ENCODE data around the gene COL13A1.

Gene COL13A1

GRCh38 chr10:69907517-69907916 is 105.8 kb downstream of the COL13A1 start:
- Histone ChIP-seq H3K4me2 (ENCODE audit: low read length) (no peak overlapping the region), H3K36me3 (ENCODE audit: control insufficient read depth, insufficient read depth, low read length) (no peaks in the 10 kb centered on the region)

DNA sequence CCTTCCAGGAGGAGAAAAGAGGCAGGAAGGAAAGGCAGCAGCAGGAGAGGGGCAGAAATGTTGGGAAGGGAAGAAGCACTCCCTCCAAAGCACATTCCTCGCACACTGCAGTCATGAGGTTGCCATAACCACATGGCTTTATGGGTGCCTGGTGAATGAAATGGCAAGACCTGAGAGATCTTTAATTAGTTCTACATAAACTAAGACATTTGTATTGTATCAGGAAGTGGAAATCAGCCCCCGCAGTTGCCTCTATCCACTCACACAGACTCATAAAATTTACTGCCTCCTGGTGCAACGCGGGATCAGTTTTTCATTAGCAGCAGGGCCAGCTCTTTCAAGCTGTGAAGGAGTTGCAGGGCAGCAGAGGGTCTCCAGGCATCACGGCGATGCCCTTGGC is 106.4 kb downstream of the COL13A1 start:
- TF ChIP-seq, protein P1, sequence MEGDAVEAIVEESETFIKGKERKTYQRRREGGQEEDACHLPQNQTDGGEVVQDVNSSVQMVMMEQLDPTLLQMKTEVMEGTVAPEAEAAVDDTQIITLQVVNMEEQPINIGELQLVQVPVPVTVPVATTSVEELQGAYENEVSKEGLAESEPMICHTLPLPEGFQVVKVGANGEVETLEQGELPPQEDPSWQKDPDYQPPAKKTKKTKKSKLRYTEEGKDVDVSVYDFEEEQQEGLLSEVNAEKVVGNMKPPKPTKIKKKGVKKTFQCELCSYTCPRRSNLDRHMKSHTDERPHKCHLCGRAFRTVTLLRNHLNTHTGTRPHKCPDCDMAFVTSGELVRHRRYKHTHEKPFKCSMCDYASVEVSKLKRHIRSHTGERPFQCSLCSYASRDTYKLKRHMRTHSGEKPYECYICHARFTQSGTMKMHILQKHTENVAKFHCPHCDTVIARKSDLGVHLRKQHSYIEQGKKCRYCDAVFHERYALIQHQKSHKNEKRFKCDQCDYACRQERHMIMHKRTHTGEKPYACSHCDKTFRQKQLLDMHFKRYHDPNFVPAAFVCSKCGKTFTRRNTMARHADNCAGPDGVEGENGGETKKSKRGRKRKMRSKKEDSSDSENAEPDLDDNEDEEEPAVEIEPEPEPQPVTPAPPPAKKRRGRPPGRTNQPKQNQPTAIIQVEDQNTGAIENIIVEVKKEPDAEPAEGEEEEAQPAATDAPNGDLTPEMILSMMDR (IDR thresholded peaks at IDR 0.05), result no peak
- Histone ChIP-seq H3K4me1 (peaks cover 3% of the 10 kb centered on the region), H3K79me2 (no peaks in the 10 kb centered on the region), H3K27ac (no peak overlapping the region), H3K9ac (no peak overlapping the region), H3K36me3 (ENCODE audit: control insufficient read depth, insufficient read depth, low read length) (no peaks in the 10 kb centered on the region), H2AFZ (no peak overlapping the region), H3K4me2 (ENCODE audit: low read length) (no peak overlapping the region), H3K9me3 (ENCODE audit: control insufficient read depth, low read length) (no peaks in the 10 kb centered on the region), H3K27me3 (ENCODE audit: control insufficient read depth, insufficient read depth, low read length) (no peaks in the 10 kb centered on the region), H3K4me3 (ENCODE audit: low read depth, low read length) (no peak overlapping the region)

More at GRCh38 chr10:69907517-69907916, 105.8 kb downstream of the COL13A1 start:
- no peak overlapping the region for H2AFZ ChIP-seq
- H3K4me1 ChIP-seq, result peaks cover 3% of the 10 kb centered on the region
- H3K27ac ChIP-seq, result no peak overlapping the region
- TF ChIP-seq, protein P1 (IDR thresholded peaks at IDR 0.05), result no peak
- H3K4me3 ChIP-seq (ENCODE audit: low read depth, low read length), result no peak overlapping the region
- H3K9me3 ChIP-seq (ENCODE audit: control insufficient read depth, low read length), result no peaks in the 10 kb centered on the region
- no peaks in the 10 kb centered on the region for H3K27me3 ChIP-seq (ENCODE audit: control insufficient read depth, insufficient read depth, low read length)
- H3K9ac ChIP-seq, result no peak overlapping the region
- no peaks in the 10 kb centered on the region for H3K79me2 ChIP-seq

DNA sequence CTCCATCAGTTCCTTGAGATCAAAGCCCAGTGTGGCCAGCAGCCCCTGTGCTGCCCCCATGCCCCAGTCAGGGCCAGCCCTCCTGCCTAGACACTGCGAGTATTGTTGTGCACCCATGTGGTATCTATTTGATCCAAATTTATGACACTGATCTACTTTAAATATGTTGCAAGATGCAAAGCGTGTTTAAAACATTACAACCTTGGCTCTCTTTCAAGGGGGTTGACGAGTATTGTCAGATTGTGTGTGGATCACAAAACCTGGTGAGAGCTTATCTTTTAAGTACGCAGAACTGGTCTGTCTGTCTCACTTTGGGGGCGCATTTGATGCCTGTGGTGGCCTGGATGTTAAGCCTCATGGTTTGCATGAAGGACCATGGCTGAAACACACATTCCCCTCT is 108.9 kb downstream of the COL13A1 start:
- H3K4me2 ChIP-seq (ENCODE audit: low read length), result no peak overlapping the region
- H3K79me2 ChIP-seq, result no peaks in the 10 kb centered on the region
- H3K27ac ChIP-seq, result no peak overlapping the region
- no peaks in the 10 kb centered on the region for H3K36me3 ChIP-seq (ENCODE audit: control insufficient read depth, insufficient read depth, low read length)
- TF ChIP-seq, protein P1 (IDR thresholded peaks at IDR 0.05), result no peak
- H2AFZ ChIP-seq, result no peak overlapping the region
- H3K4me1 ChIP-seq, result no peaks in the 10 kb centered on the region
- H3K9me3 ChIP-seq (ENCODE audit: control insufficient read depth, low read length), result no peaks in the 10 kb centered on the region
- no peaks in the 10 kb centered on the region for H3K27me3 ChIP-seq (ENCODE audit: control insufficient read depth, insufficient read depth, low read length)
- no peak overlapping the region for H3K4me3 ChIP-seq (ENCODE audit: low read depth, low read length)
- no peak overlapping the region for H3K9ac ChIP-seq

DNA sequence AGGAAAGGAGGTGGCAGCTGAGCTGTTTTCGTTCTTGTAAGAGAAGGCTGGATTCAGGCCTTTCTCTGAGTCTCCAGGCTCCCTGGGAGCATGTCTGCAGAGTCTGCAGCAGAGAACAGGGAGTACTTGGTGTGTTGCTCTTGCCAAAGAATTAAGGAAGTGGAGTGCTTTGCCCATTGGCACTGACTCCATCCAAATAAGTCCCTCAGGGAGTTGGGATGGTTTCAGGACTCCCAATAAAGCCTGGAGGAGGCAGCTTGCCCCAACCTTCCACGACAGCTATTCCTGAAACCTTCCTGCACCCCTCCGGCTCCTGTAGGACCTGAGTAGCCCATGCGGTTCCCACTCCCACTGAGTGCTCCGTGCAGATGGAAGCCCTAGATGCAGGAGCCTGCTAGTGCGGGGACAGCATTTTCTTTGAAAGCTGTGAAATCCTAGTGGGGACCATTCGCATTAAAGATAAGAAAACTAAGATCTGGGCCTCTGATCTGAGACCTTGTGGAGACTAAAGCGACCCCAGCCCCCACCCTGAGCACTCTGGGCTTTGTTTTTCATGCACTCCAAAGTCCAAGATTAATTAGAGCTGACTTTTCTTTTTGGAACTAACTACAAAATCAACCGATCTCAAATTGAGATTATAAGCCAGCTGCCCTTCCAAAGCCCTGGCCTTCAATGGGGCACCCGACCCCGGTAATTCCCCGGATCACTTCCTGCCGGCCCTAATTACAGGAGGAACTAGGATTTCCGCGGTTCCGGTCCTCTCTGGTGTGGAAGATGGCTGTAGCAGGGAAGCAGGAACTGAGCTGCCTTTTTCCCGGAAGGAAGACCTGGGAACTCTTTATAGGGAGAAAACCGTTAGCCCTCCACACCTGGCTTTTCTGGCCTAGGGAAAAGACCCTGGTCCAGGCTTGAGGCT is 110.2 kb downstream of the COL13A1 start:
- H3K4me2 ChIP-seq (ENCODE audit: low read length), result no peak overlapping the region
- H3K27me3 ChIP-seq (ENCODE audit: control insufficient read depth, insufficient read depth, low read length), result no peaks in the 10 kb centered on the region
- H3K79me2 ChIP-seq, result no peaks in the 10 kb centered on the region
- no peaks in the 10 kb centered on the region for H3K36me3 ChIP-seq (ENCODE audit: control insufficient read depth, insufficient read depth, low read length)
- H3K9me3 ChIP-seq (ENCODE audit: control insufficient read depth, low read length), result no peaks in the 10 kb centered on the region
- H3K9ac ChIP-seq, result no peak overlapping the region
- TF ChIP-seq, protein P1 (IDR thresholded peaks at IDR 0.05), result no peak
- no peak overlapping the region for H3K27ac ChIP-seq
- H2AFZ ChIP-seq, result no peak overlapping the region
- no peaks in the 10 kb centered on the region for H3K4me1 ChIP-seq
- no peak overlapping the region for H3K4me3 ChIP-seq (ENCODE audit: low read depth, low read length)

GRCh38 chr10:69912589-69912988 is 110.9 kb downstream of the COL13A1 start:
- Histone ChIP-seq H3K4me1 (no peaks in the 10 kb centered on the region), H3K79me2 (no peaks in the 10 kb centered on the region), H2AFZ (no peak overlapping the region), H3K27me3 (ENCODE audit: control insufficient read depth, insufficient read depth, low read length) (no peaks in the 10 kb centered on the region), H3K27ac (no peak overlapping the region), H3K36me3 (ENCODE audit: control insufficient read depth, insufficient read depth, low read length) (no peaks in the 10 kb centered on the region), H3K9me3 (ENCODE audit: control insufficient read depth, low read length) (no peaks in the 10 kb centered on the region), H3K9ac (no peak overlapping the region), H3K4me2 (ENCODE audit: low read length) (no peak overlapping the region), H3K4me3 (ENCODE audit: low read depth, low read length) (no peak overlapping the region)
- TF ChIP-seq, protein P1 (IDR thresholded peaks at IDR 0.05), result no peak
